KG1 (cell line): ENCODE results near the gene LYZ.

Experiments
- DNase-seq: peaks from one replicate; lab custom pipeline; 2025; lab: John Stamatoyannopoulos, UW

Gene LYZ

DNA sequence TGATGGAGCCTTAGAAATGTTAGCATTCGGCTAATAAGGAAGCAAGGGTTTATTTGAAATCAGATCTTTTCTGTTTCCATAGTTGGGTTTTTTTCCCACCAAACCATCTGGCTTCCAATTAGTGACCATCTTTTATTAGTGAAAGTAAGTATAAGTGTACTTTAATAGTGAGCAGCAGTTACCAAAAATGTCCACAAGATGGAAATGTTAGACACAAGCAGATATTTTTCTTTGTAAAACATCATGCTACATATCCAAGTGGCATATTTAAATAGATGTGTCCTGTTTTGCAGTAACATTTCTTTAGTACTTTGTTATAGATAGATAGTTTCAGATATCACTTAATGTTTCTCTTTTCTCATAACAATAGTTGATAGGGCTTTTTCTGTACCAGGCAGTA, 40.2 kb downstream of the LYZ start:
- DNase-seq = no peak

DNA sequence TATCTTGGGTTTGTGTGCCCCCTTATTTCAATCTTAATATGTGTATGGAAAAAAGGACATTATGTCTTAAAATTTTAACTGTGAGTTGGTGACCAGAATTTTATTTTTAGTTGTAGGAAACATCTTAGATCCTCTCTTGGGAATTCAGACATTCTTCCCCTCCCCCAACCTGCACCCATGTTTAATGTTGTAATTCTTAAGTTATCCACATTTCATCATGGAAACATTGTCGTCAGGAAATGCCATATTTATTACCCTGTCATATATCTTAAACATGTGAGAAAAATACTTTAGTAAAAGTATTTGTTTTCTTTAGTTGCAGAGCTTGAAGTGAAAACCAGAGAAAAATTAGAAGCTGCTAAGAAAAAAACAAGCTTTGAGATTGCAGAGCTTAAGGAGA, 41.6 kb downstream of the LYZ start:
- no peak for DNase-seq

DNA sequence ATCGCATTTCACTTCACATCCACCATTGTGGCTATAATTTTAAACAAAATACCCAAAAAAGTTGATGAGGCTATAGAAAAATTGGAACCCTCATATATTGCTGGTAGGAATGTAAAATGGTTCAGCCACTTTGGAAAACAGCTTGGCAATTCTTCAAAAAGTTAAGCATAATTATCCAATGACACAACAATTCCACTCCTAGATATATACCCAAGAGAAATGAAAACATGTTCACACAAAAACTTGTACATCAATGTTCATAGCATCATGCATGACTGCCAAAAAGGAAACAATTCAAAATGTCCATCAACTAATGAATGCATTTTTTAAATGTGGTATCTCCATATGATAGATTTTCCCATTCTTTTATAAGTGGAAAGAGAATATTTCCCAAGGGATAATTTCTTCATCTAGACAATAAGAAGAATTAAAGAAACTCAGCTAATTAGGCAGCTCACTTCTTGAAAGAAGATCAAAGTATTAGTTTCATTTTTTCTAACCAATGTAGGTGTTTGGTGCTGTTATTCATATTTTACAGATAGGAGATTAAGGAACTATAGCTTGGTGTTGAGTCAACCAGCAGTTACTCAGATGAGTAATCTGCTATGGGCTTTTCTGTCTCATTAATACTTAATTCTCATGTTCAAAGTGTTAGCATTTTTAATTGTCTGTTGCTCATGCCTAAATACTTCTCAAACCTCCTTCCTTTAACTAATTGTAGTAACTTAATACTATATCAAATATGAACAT, 44.2 kb downstream of the LYZ start:
- no peak for DNase-seq

DNA sequence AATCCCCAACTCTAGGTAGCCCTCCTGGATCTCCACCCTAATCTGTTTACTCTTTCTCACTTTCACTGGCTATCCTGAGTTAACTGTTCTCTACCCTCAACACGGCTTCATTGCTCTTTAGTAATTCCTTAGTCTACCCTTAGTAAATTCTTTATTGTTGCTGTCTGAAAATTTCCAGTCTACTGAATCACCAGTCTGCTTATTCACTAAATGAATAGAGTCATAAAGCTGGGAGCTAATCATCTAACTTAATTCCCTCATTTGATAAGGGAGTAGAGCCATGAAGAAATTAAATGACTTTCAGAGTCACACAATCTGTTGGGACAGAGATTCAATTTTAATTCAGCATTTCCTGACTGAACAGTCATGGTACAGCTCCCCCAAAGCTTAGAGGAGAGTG, 47.9 kb downstream of the LYZ start:
- no peak for DNase-seq

DNA sequence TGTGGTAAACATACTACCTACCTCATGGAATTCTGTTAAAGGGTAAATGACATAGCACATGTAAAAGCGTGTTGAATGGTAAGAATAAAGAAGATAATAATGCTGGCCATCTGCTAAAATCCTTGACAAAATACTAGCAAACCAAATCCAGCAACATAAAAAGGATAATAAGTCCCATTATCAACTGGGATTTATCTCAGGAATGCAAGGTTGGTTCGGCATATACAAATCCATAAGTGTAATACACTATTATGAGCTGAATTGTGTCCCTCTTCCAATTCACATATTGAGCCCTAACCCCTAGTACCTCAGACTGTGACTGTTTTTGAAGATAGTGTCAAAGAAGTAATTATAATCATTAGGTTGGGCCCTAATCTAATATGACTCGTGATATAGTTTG, 48.8 kb downstream of the LYZ start:
- no peak for DNase-seq

DNA sequence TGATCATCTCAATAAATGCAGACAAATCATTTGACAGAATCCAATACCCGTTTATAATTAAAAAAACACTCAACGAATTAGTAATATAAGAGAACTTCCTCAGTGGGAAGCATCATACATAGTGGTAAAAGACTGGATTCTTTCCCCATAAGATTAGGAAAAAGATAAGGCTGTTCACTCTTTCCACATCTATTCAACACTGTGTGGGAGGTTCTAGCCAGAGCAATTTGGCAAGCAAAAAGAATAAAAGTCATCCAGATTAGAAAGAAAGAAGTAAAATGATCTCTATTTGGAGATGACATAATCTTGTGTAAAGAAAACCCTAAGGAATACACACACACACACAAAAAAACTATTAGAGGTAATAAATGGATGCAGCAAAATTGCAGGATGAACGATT, 49.8 kb downstream of the LYZ start:
- DNase-seq = no peak

DNA sequence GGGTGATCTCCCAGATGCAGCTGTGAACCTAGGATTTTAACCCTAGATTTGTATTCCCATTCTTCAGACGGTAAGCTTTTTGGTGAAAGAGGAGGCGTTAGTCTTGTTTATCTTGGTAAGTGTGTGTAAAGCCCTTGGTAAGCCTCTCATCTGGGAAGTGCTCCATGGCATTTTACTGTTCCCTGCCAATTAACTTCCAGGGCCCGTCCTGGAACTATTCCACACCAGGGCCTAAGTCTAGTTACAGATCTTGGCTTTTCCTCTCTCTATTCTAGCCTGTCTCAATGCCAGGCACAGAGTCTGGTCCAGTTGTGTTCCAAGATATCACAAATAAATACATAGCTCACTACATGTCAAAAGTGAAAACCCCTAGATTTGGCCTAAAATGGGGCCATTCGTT, 53.8 kb downstream of the LYZ start:
- DNase-seq = no peak
